Lung (tissue), 12 donors: ENCODE data around the gene COL6A2. TPM values are rescaled to one million over a fixed set of nuclear protein-coding genes. Genes with fewer than 3 reads are reported as not detected.

Source experiments
- ATAC-seq: fragments of 200-7000 bp; cut with Tn5 transposase; one replicate; pipeline ENCODE4 v1.9.1; 2020; ENCODE audit warnings: moderate number of reproducible peaks; ENCODE audit not compliant: insufficient read depth, low FRiP score
- DNase-seq, 3 donors: peaks; one replicate each; pipeline ENCODE4 v3.0.0-alpha.2; 2013 to 2017
- H3K27ac ChIP-seq, 2 donors: one replicate each; pipeline ENCODE4 v1.5.1; 2013; ENCODE audit warnings: mild to moderate bottlenecking in 2 of 2, moderate library complexity in 2 of 2, control low read depth in 1 of 2, inconsistent platforms in 1 of 2, low read depth in 1 of 2, low read length in 1 of 2
- H3K27me3 ChIP-seq, 3 donors: one replicate each; pipeline ENCODE4 v1.5.1; 2013; ENCODE audit warnings: low read length in 2 of 3; ENCODE audit not compliant: control insufficient read depth in 3 of 3, insufficient read depth in 3 of 3
- H3K36me3 ChIP-seq, 4 donors: one replicate each; pipeline ENCODE4 v1.5.1; 2013; ENCODE audit warnings: low read length in 4 of 4, mild to moderate bottlenecking in 1 of 4, moderate library complexity in 1 of 4; ENCODE audit not compliant: control insufficient read depth in 4 of 4, insufficient read depth in 4 of 4
- H3K4me1 ChIP-seq, 5 donors: one replicate each; pipeline ENCODE4 v1.5.1; 2013; ENCODE audit warnings: low read length in 5 of 5, mild to moderate bottlenecking in 2 of 5, moderate library complexity in 1 of 5; ENCODE audit not compliant: control insufficient read depth in 5 of 5, insufficient read depth in 5 of 5
- H3K4me3 ChIP-seq: one replicate; pipeline ENCODE4 v1.5.1; 2013; ENCODE audit warnings: mild to moderate bottlenecking, control low read depth, moderate library complexity
- H3K9ac ChIP-seq, 2 donors: one replicate each; pipeline ENCODE4 v1.5.1; 2013; ENCODE audit warnings: low read length in 2 of 2, control low read depth in 1 of 2; ENCODE audit not compliant: insufficient read depth in 1 of 2
- H3K9me3 ChIP-seq, 4 donors: one replicate each; pipeline ENCODE4 v1.5.1; 2013; ENCODE audit warnings: low read length in 3 of 4, mild to moderate bottlenecking in 1 of 4, moderate library complexity in 1 of 4; ENCODE audit not compliant: control insufficient read depth in 4 of 4, insufficient read depth in 3 of 4
- WGBS, 2 donors: extraction: QIAGEN DNeasy Blood & Tissue Kit; methylation state at CpG; one replicate each; pipeline ENCODE4 v1.1.7; 2013; 5-methylcytosine and 5-hydroxymethylcytosine counted together
- polyA plus RNA-seq, 2 donors: library from polyadenylated mRNA; stranded (reverse); fragments of 200-250 nt; gene quantifications; one replicate each; pipeline ENCODE4 v1.2.1, GENCODE V29; 2013
- total RNA-seq, 2 donors: library from RNA; depleted of rRNA in 1 of 2; stranded (reverse); fragments of >200 nt in 1 of 2; gene quantifications; one replicate each; pipeline ENCODE4 v1.2.1, GENCODE V29; 2014 to 2021
- TF ChIP-seq, protein P1 (sequence below): IDR thresholded peaks from 2 replicates; pipeline ENCODE4 v1.5.1; 2012; ENCODE audit warnings: mild to moderate bottlenecking; ENCODE audit errors: control extremely low read depth, extremely low read depth
- donor health status: control.
- donor health status: control.
- donor health status: Bipolar disorder and iron deficiency.
- donor health status: healthy.
- donor health status: DM: yes; HTN: yes; CAD: no.

The COL6A2 gene
- total and polyA plus RNA-seq, 4 donors = 192 to 466 (median 292) TPM

GRCh38 chr21:46108827-46109312 is 11.0 kb downstream of the COL6A2 start:
- Histone ChIP-seq H3K4me3 (no peak overlapping the region), H3K36me3 (peaks cover 0 to 16% (median 9%) of the 10 kb centered on the region in 4 donors), H3K9me3 (peaks cover 0 to 4% (median 2%) of the 10 kb centered on the region in 4 donors), H3K27ac (no peak overlapping the region), H3K9ac (no peak overlapping the region), H3K4me1 (peaks cover 0 to 5% (median 0%) of the 10 kb centered on the region in 5 donors), H3K27me3 (no peaks in the 10 kb centered on the region)
- no peak for DNase-seq
- WGBS, 2 donors = 84 to 87% methylated on average over 9 of the region's 9 CpGs
- ATAC-seq = no peak
- TF ChIP-seq, protein P1, sequence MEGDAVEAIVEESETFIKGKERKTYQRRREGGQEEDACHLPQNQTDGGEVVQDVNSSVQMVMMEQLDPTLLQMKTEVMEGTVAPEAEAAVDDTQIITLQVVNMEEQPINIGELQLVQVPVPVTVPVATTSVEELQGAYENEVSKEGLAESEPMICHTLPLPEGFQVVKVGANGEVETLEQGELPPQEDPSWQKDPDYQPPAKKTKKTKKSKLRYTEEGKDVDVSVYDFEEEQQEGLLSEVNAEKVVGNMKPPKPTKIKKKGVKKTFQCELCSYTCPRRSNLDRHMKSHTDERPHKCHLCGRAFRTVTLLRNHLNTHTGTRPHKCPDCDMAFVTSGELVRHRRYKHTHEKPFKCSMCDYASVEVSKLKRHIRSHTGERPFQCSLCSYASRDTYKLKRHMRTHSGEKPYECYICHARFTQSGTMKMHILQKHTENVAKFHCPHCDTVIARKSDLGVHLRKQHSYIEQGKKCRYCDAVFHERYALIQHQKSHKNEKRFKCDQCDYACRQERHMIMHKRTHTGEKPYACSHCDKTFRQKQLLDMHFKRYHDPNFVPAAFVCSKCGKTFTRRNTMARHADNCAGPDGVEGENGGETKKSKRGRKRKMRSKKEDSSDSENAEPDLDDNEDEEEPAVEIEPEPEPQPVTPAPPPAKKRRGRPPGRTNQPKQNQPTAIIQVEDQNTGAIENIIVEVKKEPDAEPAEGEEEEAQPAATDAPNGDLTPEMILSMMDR = no peak

- H3K27me3 ChIP-seq = no peaks in the 10 kb centered on the region
- H3K4me3 ChIP-seq = no peak overlapping the region
- peak overlapping the region in 1 of 2 donors; percentile 14 for H3K27ac ChIP-seq
- TF ChIP-seq, protein P1 = no peak
- H3K9me3 ChIP-seq = peaks cover 0 to 7% (median 2%) of the 10 kb centered on the region in 4 donors
- no peak for DNase-seq
- peaks cover 0 to 16% (median 12%) of the 10 kb centered on the region in 4 donors for H3K36me3 ChIP-seq
- H3K4me1 ChIP-seq = peaks cover 0 to 5% (median 0%) of the 10 kb centered on the region in 5 donors
- H3K9ac ChIP-seq = no peak overlapping the region
- ATAC-seq = no peak
- WGBS, 2 donors = 85 to 90% methylated on average over 19 of the region's 19 CpGs
Measured at GRCh38 chr21:46109313-46110221, 11.7 kb downstream of the COL6A2 start.

DNA sequence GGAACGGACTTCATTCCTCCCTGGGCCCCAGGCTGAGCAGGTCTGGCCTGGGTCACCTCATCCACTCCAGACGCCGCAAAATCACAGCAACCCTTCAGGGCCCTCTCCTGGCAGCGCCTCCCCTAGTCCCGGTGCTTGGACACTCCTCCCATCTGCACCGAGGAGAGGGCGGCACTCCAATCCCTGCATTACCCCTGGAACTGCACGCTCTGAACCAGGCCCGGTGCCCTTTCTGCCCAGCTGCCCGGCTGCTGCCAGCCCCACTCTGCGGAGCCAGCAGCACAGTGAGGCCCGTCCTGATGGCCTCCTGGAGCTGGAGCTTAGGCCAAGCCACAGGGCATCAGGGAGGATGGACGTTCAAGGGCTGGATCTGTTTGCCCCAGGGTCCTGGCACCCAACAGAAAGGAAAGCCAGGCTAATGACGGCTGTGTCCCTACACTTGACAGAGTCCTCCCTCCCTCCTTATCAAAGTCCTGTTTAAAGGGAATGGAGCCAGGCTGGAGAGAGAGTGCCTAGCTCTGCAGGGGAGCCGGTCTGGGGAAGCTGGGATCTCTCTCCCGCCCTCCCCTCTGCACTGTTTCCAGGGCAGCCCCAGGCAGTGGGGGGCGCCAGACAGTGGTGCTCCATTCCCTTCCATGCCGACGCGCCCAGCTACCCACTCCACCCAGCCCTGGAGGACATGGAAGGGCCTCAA is 12.7 kb downstream of the COL6A2 start:
- H3K9me3 ChIP-seq = peaks cover 0 to 10% (median 6%) of the 10 kb centered on the region in 4 donors
- H3K4me3 ChIP-seq = no peak overlapping the region
- peak overlapping the region in 1 of 2 donors; percentile 14 for H3K27ac ChIP-seq
- TF ChIP-seq, protein P1 = no peak
- H3K9ac ChIP-seq = no peak overlapping the region
- peaks cover 0 to 5% (median 0%) of the 10 kb centered on the region in 5 donors for H3K4me1 ChIP-seq
- no peaks in the 10 kb centered on the region for H3K27me3 ChIP-seq
- H3K36me3 ChIP-seq = peaks cover 0 to 24% (median 17%) of the 10 kb centered on the region in 4 donors
- DNase-seq = peak in 2 of 3 donors; percentile 47 to 48
- 73 to 83% methylated on average over 20 of the region's 20 CpGs for WGBS, 2 donors
- no peak for ATAC-seq
